Activated CD4-positive, alpha-beta T cell treated with anti-CD3 and anti-CD28 coated beads for 36 hours (primary cell): ENCODE measurements around the gene PGRMC1. TPM values are rescaled to one million over a fixed set of nuclear protein-coding genes. Genes with fewer than 3 reads are reported as not detected.
"Not testable (repeated sequence)": the region's sequence is repeated elsewhere in the genome, so short reads cannot be mapped to it uniquely, and the experiment has no call there.

Experiments
- ATAC-seq: fragments of 200-7000 bp; cut with Tn5 transposase; one replicate; pipeline ENCODE4 v1.10.0; 2021; ENCODE audit warnings: mild to moderate bottlenecking, moderate library complexity
- CTCF ChIA-PET: fragments of 350-600 bp; sonication (Branson Sonifier 250); formaldehyde crosslinking; loops from one replicate; lab custom pipeline; 2021; ENCODE audit warnings: antibody characterized with exemption; lab: Charles Lee
- POLR2A ChIA-PET: fragments of 350-600 bp; sonication (Branson Sonifier 250); formaldehyde crosslinking; loops from one replicate; lab custom pipeline; 2021; ENCODE audit warnings: antibody characterized with exemption, inconsistent platforms; lab: Charles Lee
- DNase-seq: peaks from one replicate; pipeline ENCODE4 v3.0.0-alpha.2; 2020
- H3K27ac Mint-ChIP-seq: one replicate; pipeline ENCODE4 v1.8.0; 2021; ENCODE audit warnings: mixed read lengths
- H3K27me3 Mint-ChIP-seq: one replicate; pipeline ENCODE4 v1.8.0; 2021; ENCODE audit warnings: mixed read lengths
- H3K36me3 Mint-ChIP-seq: one replicate; pipeline ENCODE4 v1.8.0; 2021; ENCODE audit warnings: low read depth, mixed read lengths
- H3K4me1 Mint-ChIP-seq: one replicate; pipeline ENCODE4 v1.8.0; 2021; ENCODE audit warnings: mixed read lengths
- H3K4me3 Mint-ChIP-seq: one replicate; pipeline ENCODE4 v1.8.0; 2021; ENCODE audit warnings: mild to moderate bottlenecking, moderate library complexity, mixed read lengths
- H3K9me3 Mint-ChIP-seq: one replicate; pipeline ENCODE4 v1.8.0; 2021; ENCODE audit warnings: low read depth, mixed read lengths
- intact Hi-C, 2 experiments: fragments of 100-400 bp; cut with DNase I in 1 of 2; cut with micrococcal nuclease in 1 of 2; formaldehyde crosslinking; loops; one replicate each; pipeline versions ENCODE4 v1.14.2 to v1.15.1; 2022 to 2024; cut with DNase I, micrococcal nuclease
- total RNA-seq, 2 experiments: library from RNA; stranded (reverse); gene quantifications; one replicate each; pipeline ENCODE4 v1.2.3, GENCODE V29; 2021

Gene PGRMC1
- total RNA-seq, 2 experiments from 2014 or later, result 30.8 to 37.3 TPM

DNA sequence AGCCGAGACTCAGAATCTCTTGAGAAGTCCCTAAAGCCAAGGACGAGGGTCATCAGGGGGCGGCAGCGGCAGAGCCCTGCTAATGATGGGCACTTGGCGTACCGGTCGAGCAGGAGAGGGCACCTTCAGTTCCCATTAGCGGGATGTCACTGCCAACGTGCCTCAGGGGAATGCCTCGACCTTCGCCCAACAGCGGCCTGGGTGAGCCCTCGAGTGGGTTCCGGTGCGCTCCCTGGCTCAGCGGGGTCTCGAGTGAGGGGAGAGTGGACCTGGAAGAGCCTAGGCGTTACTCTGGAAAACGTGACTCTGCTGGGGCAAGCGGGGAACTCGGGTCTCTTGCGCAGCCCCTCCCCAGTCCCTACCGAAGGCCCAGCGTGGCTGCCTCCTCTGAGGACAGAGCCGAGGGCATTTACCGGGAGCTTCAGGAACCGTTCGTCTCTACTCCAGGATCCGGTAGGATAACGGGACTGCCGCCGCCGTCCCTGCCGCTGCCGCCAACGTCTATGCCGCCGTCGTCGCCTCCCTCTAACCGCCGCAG, 36.9 kb downstream of the PGRMC1 start:
- DNase-seq (no peak), ATAC-seq (no peak)
- H3K36me3 Mint-ChIP-seq, result no peaks in the 10 kb centered on the region
- POLR2A ChIA-PET, result no interaction called here
- no peak overlapping the region for H3K27ac Mint-ChIP-seq
- no peaks in the 10 kb centered on the region for H3K9me3 Mint-ChIP-seq
- CTCF ChIA-PET, result interaction anchor here (0.6 to 1.0 kb wide), 3 partner anchors 10 to 512 kb away, joined by 3 to 4 read pairs (median 4); no protein-coding TSS in a partner anchor
- H3K4me1 Mint-ChIP-seq, result peaks cover 8% of the 10 kb centered on the region
- H3K4me3 Mint-ChIP-seq, result peak overlapping the region; percentile 45
- H3K27me3 Mint-ChIP-seq, result peaks cover 8% of the 10 kb centered on the region
- intact Hi-C loops, result no loop called here

DNA sequence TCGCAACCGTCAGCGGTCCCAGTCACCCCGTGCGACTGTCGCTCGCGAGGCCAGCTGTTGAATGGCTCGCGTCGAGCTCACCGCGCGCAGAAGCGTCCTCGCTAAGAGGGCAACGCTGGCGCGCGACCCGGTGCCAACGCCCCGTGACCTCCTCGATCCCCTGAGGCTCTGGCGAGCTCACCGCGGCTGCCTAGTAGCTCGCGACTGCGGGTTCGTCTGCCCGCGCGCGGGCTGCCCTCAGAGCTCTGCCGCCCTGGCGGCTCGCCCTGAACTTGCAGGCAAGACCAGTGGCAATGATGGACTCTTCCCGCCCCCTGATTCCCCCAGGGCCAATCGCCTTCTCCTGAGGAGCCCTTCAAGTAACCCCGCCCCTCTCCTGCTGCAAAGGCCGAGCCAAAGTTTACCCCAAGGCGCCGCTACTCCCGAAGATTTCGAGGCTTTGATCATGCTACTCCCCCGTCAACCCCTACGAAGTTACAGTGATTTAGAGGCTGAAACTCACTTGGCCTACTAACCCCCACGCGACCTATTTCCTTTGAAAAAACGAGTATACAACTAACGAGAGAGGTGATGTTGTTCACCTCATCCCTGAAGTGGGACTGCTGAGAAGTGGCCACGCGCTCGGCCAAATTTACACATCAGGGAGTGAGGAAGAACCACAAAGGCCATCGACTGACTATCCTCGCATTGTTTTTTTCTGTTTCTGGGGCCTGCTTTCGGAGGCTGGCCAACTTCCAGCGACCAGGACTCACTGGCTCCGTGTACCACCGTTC, 37.5 kb downstream of the PGRMC1 start:
- ATAC-seq, result peak; percentile 95
- no peak overlapping the region for H3K27ac Mint-ChIP-seq
- intact Hi-C loops, result no loop called here
- peak; percentile 74 for DNase-seq
- H3K27me3 Mint-ChIP-seq, result peaks cover 8% of the 10 kb centered on the region
- peak overlapping the region; percentile 45 for H3K4me3 Mint-ChIP-seq
- CTCF ChIA-PET, result interaction anchor here (0.6 to 1.9 kb wide), 5 partner anchors 8 to 511 kb away, joined by 3 to 5 read pairs (median 4); no protein-coding TSS in a partner anchor
- H3K4me1 Mint-ChIP-seq, result peaks cover 8% of the 10 kb centered on the region
- no peaks in the 10 kb centered on the region for H3K36me3 Mint-ChIP-seq
- H3K9me3 Mint-ChIP-seq, result no peaks in the 10 kb centered on the region
- POLR2A ChIA-PET, result no interaction called here

DNA sequence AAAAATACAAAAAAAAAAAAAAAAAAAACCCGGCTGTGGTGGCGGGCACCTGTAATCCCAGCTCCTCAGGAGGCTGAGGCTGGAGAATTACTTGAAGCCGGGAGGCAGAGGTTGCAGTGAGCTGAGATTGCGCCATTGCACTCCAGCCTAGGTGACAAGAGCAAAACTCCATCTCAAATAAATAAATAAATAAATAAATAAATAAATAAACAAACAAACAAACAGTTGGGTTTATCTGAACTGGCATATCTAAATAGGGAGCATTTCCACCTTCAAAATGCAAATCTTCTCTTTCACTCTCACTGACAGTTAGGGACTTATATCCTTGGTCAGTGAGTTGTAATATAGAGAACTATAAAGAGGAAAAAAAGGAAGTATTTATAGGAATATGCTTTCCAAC, 46.3 kb downstream of the PGRMC1 start:
- CTCF ChIA-PET, result interaction anchor here (0.8 to 1.5 kb wide), 2 partner anchors 9 to 204 kb away, joined by 4 read pairs; no protein-coding TSS in a partner anchor
- H3K9me3 Mint-ChIP-seq, DNase-seq, H3K27me3 Mint-ChIP-seq, H3K36me3 Mint-ChIP-seq, intact Hi-C loops, ATAC-seq, H3K4me3 Mint-ChIP-seq, H3K27ac Mint-ChIP-seq, H3K4me1 Mint-ChIP-seq, POLR2A ChIA-PET: not testable (repeated sequence)

DNA sequence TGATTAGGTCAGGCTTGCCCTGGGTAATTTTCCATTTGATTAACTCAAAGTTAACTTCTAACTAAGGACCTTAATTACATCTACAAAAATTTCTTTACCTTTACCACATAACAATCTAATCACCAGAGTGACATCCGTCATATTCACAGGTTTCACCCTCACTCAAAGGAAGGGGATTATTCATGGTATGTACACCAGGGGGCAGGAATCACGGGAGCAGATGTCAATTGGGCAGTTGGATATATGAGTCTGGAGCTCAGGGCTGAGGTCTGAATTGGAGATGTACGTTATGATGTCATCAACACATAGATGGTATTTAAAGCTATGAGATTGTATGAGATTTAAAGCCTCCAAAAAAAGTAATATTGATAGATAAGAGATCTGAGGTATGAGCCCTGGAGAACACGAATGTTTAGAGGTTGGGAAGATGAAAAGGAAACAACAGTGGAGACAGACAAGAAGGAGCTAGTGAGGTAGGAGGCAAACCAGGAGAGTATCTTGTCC, 52.9 kb downstream of the PGRMC1 start:
- Mint-ChIP-seq H3K27ac (no peak overlapping the region), H3K9me3 (no peaks in the 10 kb centered on the region), H3K27me3 (peaks cover 9% of the 10 kb centered on the region), H3K4me1 (no peaks in the 10 kb centered on the region), H3K4me3 (no peak overlapping the region), H3K36me3 (no peaks in the 10 kb centered on the region)
- ChIA-PET CTCF (no interaction called here), POLR2A (interaction anchor here (0.7 kb wide), 1 partner anchor 21 kb away, joined by 8 read pairs; no protein-coding TSS in a partner anchor)
- intact Hi-C loops, result no loop called here
- DNase-seq (no peak), ATAC-seq (no peak)

DNA sequence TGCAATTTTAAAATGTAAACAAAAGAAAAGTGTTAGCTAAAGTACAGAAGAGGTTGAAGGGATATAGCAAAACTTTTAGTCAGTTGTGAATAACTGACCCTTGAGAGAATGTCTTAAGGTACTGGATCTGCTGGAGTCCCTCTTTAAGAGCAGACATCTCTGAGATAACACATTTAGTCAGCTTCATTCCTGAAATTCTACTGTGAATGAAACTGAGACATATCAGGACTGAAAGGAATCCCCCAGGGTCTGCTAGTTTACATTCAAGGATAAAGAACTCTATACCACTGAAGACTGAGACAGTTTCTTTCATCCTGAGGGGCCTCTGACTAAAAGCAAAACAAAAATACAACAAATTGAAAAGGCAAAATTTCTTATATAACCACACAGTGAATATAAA, 54.4 kb downstream of the PGRMC1 start:
- ChIA-PET POLR2A (no interaction called here), CTCF (no interaction called here)
- no peaks in the 10 kb centered on the region for H3K4me1 Mint-ChIP-seq
- no peaks in the 10 kb centered on the region for H3K36me3 Mint-ChIP-seq
- H3K27me3 Mint-ChIP-seq, result peaks cover 7% of the 10 kb centered on the region
- H3K4me3 Mint-ChIP-seq, result no peak overlapping the region
- no peaks in the 10 kb centered on the region for H3K9me3 Mint-ChIP-seq
- H3K27ac Mint-ChIP-seq, result no peak overlapping the region
- ATAC-seq (no peak), DNase-seq (no peak)
- intact Hi-C loops, result no loop called here

DNA sequence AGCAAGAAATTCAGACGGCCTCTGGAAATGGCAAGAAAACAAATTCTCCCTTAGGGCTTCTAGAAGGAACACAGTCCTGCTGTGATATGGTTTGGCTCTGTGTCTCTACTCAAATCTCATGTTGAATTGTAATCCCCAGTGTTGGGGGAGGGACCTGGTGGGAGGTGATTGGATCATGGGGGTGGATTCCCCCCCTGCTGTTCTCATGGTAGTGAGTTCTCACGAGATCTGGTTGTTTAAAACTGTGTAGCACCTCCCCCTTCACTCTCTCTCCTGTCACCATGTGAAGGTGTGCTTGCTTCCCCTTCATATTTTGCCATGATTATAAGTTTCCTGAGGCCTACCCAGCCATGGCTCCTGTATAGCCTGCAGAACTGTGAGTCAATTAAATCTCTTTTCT, 55.2 kb downstream of the PGRMC1 start:
- H3K36me3 Mint-ChIP-seq, ATAC-seq, H3K27ac Mint-ChIP-seq, intact Hi-C loops, DNase-seq, POLR2A ChIA-PET, H3K4me3 Mint-ChIP-seq, H3K27me3 Mint-ChIP-seq, H3K9me3 Mint-ChIP-seq, H3K4me1 Mint-ChIP-seq, CTCF ChIA-PET: not testable (repeated sequence)

DNA sequence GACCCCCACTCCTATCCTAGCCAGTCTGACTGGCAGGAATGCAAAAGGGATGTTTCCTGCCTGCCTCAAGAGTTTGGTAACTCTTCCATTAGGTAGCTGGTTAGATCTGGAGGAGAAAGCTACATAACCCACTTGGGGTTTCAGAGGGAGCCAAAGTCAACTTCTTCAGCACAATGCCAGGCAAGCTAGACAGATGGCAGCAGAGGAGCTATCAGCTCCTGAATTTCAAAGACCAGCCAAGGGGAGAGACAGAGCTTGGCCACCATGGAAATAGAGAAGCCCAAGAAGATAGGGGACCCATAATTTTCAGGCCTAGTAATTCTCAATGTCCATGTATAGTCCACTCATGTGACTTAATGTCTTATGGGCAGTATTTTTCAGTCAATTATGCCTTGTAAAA, 56.4 kb downstream of the PGRMC1 start:
- ChIA-PET CTCF (no interaction called here), POLR2A (no interaction called here)
- Mint-ChIP-seq H3K27ac (no peak overlapping the region), H3K9me3 (peaks cover under 1% of the 10 kb centered on the region), H3K27me3 (peaks cover 5% of the 10 kb centered on the region), H3K36me3 (no peaks in the 10 kb centered on the region), H3K4me3 (no peak overlapping the region), H3K4me1 (no peaks in the 10 kb centered on the region)
- DNase-seq (no peak), ATAC-seq (no peak)
- intact Hi-C loops, result no loop called here

Other genes with a start within 250 kb of the PGRMC1 start
- gene CT47C1, start 163.3 kb upstream of the PGRMC1 start, total RNA-seq, result not detected
- gene KIAA1210, start 108.5 kb upstream of the PGRMC1 start, total RNA-seq, result not detected
- gene SLC25A43, start 163.1 kb downstream of the PGRMC1 start, total RNA-seq, result 1 to 10 TPM; 3.6 to 4.8 TPM
- gene SLC25A5, start 232.2 kb downstream of the PGRMC1 start, total RNA-seq, result 100 to 1,000 TPM; 593 to 674 TPM